HTR-8/SVneo (cell line): ENCODE results near the gene TNN.
A peak's percentile ranks its signal among the peaks of the same experiment; 100 is the strongest.

Experiments
- DNase-seq: peaks from one replicate; pipeline ENCODE4 v3.0.0; 2011; ENCODE audit warnings: low spot score, mixed read lengths; ENCODE audit not compliant: insufficient read length
- FAIRE-seq: peaks from 2 replicates; lab custom pipeline; 2011; peaks lifted over from hg19 to GRCh38; lab: Jason Lieb, UNC

Gene TNN

GRCh38 chr1:175169286-175170018, 101.8 kb downstream of the TNN start:
- FAIRE-seq = no peak

GRCh38 chr1:175171036-175171913, 103.6 kb downstream of the TNN start:
- FAIRE-seq (no peak), DNase-seq (no peak)

More at GRCh38 chr1:175169286-175170018, 101.8 kb downstream of the TNN start:
- DNase-seq = no peak

- DNase-seq (no peak), FAIRE-seq (no peak)
Measured at GRCh38 chr1:175172503-175172902, 104.9 kb downstream of the TNN start.

GRCh38 chr1:175173531-175173930, 105.9 kb downstream of the TNN start:
- DNase-seq = no peak
- no peak for FAIRE-seq

GRCh38 chr1:175174309-175175102, 106.9 kb downstream of the TNN start:
- no peak for FAIRE-seq
- DNase-seq = no peak

GRCh38 chr1:175176246-175176645, 108.6 kb downstream of the TNN start:
- FAIRE-seq (no peak), DNase-seq (no peak)

GRCh38 chr1:175178056-175178455, 110.4 kb downstream of the TNN start:
- FAIRE-seq = no peak
- no peak for DNase-seq

GRCh38 chr1:175178456-175178855, 110.8 kb downstream of the TNN start:
- no peak for FAIRE-seq

GRCh38 chr1:175179837-175180590, 112.4 kb downstream of the TNN start:
- no peak for DNase-seq
- no peak for FAIRE-seq

More at GRCh38 chr1:175178456-175178855, 110.8 kb downstream of the TNN start:
- no peak for DNase-seq

GRCh38 chr1:175182201-175182746, 114.6 kb downstream of the TNN start:
- DNase-seq (no peak), FAIRE-seq (no peak)

GRCh38 chr1:175183586-175183985, 116.0 kb downstream of the TNN start:
- FAIRE-seq = no peak
- no peak for DNase-seq

- DNase-seq (no peak), FAIRE-seq (no peak)
Measured at GRCh38 chr1:175185903-175186302, 118.3 kb downstream of the TNN start.

- DNase-seq (no peak), FAIRE-seq (no peak)
Measured at GRCh38 chr1:175186433-175187160, 119.0 kb downstream of the TNN start.

- no peak for DNase-seq
- FAIRE-seq = no peak
Measured at GRCh38 chr1:175188936-175189335, 121.3 kb downstream of the TNN start.

- DNase-seq (no peak), FAIRE-seq (no peak)
Measured at GRCh38 chr1:175191659-175192058, 124.0 kb downstream of the TNN start.

- FAIRE-seq (no peak), DNase-seq (no peak)
Measured at GRCh38 chr1:175192111-175192629, 124.5 kb downstream of the TNN start.

- DNase-seq (peak; percentile 67), FAIRE-seq (no peak)
Measured at GRCh38 chr1:175192630-175193526, 125.2 kb downstream of the TNN start, which contains the start of gene KIAA0040. Gene KIAA0040, minus strand, starts transcription at chr1:175192776. Its CDS starts 31,763 bp downstream, at chr1:175161013.

- DNase-seq = no peak
- no peak for FAIRE-seq
Measured at GRCh38 chr1:175193527-175193910, 125.9 kb downstream of the TNN start.
